HepG2 (cell line): ENCODE results near the gene PPIG. TPM values are rescaled to one million over a fixed set of nuclear protein-coding genes. Genes with fewer than 3 reads are reported as not detected.

Source experiments
- FOXA1 ChIP-seq, 2 experiments: fragments of 450-650 bp in 1 of 2; sonication (generic) in 1 of 2; formaldehyde crosslinking in 1 of 2; IDR thresholded peaks; 2 replicates each; pipeline versions ENCODE4 v1.4.0 to v1.6.1; 2016 to 2020; ENCODE audit warnings: missing genetic modification reagents in 1 of 2
- HMG20A ChIP-seq: IDR thresholded peaks from 2 replicates; pipeline ENCODE4 v1.6.1; 2016; ENCODE audit warnings: borderline replicate concordance
- IKZF4 ChIP-seq: sonication (generic); formaldehyde crosslinking; IDR thresholded peaks from 2 replicates; pipeline ENCODE4 v1.5.1; 2020; ENCODE audit warnings: borderline replicate concordance, mild to moderate bottlenecking, low read depth, missing genetic modification reagents; ENCODE audit errors: not compliant biosample characterization
- NAIF1 ChIP-seq: sonication (generic); formaldehyde crosslinking; IDR thresholded peaks from 2 replicates; pipeline ENCODE4 v1.5.0; 2020; ENCODE audit warnings: mild to moderate bottlenecking, missing genetic modification reagents, borderline replicate concordance
- POLR2A ChIP-seq, 2 experiments: IDR thresholded peaks; 2 replicates each; pipeline ENCODE4 v1.6.1; 2011; ENCODE audit warnings: low read depth in 2 of 2, low read length in 2 of 2, mild to moderate bottlenecking in 1 of 2, moderate library complexity in 1 of 2; ENCODE audit not compliant: insufficient read depth in 1 of 2
- RFXANK ChIP-seq: IDR thresholded peaks from 2 replicates; pipeline ENCODE4 v1.6.1; 2016
- SIN3A ChIP-seq: IDR thresholded peaks from 2 replicates; pipeline ENCODE4 v1.6.1; 2011; ENCODE audit warnings: low read depth, mild to moderate bottlenecking, control low read depth, low read length, borderline replicate concordance
- SOX13 ChIP-seq, 3 experiments: fragments of 450-650 bp in 1 of 3; sonication (generic) in 1 of 3; formaldehyde crosslinking in 1 of 3; IDR thresholded peaks in 2 of 3; conservative IDR thresholded peaks in 1 of 3; 2 replicates each; pipeline versions ENCODE4 v1.5.0 to v1.6.1; 2016 to 2020; ENCODE audit warnings: antibody characterized with exemption in 1 of 3, mild to moderate bottlenecking in 1 of 3, missing compliant biosample characterization in 1 of 3, missing genetic modification reagents in 1 of 3, moderate library complexity in 1 of 3
- TARDBP ChIP-seq: sonication (generic); formaldehyde crosslinking; IDR thresholded peaks from 2 replicates; pipeline ENCODE4 v1.8.0; 2022; ENCODE audit warnings: mild to moderate bottlenecking, missing genetic modification reagents
- ZNF292 ChIP-seq: sonication (generic); formaldehyde crosslinking; IDR thresholded peaks from 2 replicates; pipeline ENCODE4 v1.8.1; 2022; ENCODE audit warnings: mild to moderate bottlenecking, low read depth, missing genetic modification reagents, borderline replicate concordance
- ZNF703 ChIP-seq: sonication (generic); formaldehyde crosslinking; IDR thresholded peaks from 2 replicates; pipeline ENCODE4 v1.5.1; 2020; ENCODE audit warnings: missing genetic modification reagents, mild to moderate bottlenecking, moderate library complexity, borderline replicate concordance
- ZSCAN31 ChIP-seq: sonication (generic); formaldehyde crosslinking; IDR thresholded peaks from 2 replicates; pipeline ENCODE4 v1.5.0; 2020; ENCODE audit warnings: low read depth, mild to moderate bottlenecking, missing genetic modification reagents
- polyA plus RNA-seq, 8 experiments: library from polyadenylated mRNA; depleted of rRNA in 3 of 8; stranded (reverse) in 7 of 8; unstranded in 1 of 8; fragments of >200 nt; fragmentation: Illumina TruSeq in 4 of 8; extraction: Trizol in 4 of 8; gene quantifications; 2 replicates each; pipeline versions ENCODE4 v1.2.1 to v1.2.3, GENCODE V29; 2011 to 2016; ENCODE audit warnings: low read depth in 4 of 8, missing spikeins in 1 of 8, mixed read lengths in 1 of 8; ENCODE audit not compliant: insufficient read depth in 1 of 8
- total RNA-seq, 5 experiments: library from RNA; depleted of rRNA; stranded (reverse); fragments of >200 nt; fragmentation: Illumina TruSeq; extraction: Trizol; gene quantifications; 2 replicates each; pipeline ENCODE4 v1.2.3, GENCODE V29; 2016; ENCODE audit warnings: low read depth in 1 of 5
- TF ChIP-seq, protein P1 (sequence below): sonication (generic); formaldehyde crosslinking; IDR thresholded peaks from 2 replicates; pipeline ENCODE4 v1.8.0; 2022; ENCODE audit warnings: missing genetic modification reagents, mild to moderate bottlenecking, borderline replicate concordance
- TF ChIP-seq, protein P2 (sequence below): sonication (generic); formaldehyde crosslinking; conservative IDR thresholded peaks from 2 replicates; pipeline ENCODE4 v1.4.0; 2020; ENCODE audit warnings: missing genetic modification reagents
- TF ChIP-seq, protein P3 (sequence below): sonication (generic); formaldehyde crosslinking; conservative IDR thresholded peaks from 2 replicates; pipeline ENCODE4 v1.8.0; 2022; ENCODE audit warnings: mild to moderate bottlenecking, moderate library complexity, missing genetic modification reagents
- TF ChIP-seq, protein P4 (sequence below): IDR thresholded peaks from 2 replicates; pipeline ENCODE4 v1.6.1; 2012; ENCODE audit warnings: inconsistent platforms
- TF ChIP-seq, protein P5 (sequence below): sonication (generic); formaldehyde crosslinking; IDR thresholded peaks from 2 replicates; pipeline ENCODE4 v1.5.0; 2020; ENCODE audit warnings: mild to moderate bottlenecking, missing genetic modification reagents

Gene PPIG
- total and polyA plus RNA-seq, 2 of the 13 experiments (the other 11 are each of a cell fraction or from before 2014, with no cell fraction given): 31.3 to 81.0 TPM

DNA sequence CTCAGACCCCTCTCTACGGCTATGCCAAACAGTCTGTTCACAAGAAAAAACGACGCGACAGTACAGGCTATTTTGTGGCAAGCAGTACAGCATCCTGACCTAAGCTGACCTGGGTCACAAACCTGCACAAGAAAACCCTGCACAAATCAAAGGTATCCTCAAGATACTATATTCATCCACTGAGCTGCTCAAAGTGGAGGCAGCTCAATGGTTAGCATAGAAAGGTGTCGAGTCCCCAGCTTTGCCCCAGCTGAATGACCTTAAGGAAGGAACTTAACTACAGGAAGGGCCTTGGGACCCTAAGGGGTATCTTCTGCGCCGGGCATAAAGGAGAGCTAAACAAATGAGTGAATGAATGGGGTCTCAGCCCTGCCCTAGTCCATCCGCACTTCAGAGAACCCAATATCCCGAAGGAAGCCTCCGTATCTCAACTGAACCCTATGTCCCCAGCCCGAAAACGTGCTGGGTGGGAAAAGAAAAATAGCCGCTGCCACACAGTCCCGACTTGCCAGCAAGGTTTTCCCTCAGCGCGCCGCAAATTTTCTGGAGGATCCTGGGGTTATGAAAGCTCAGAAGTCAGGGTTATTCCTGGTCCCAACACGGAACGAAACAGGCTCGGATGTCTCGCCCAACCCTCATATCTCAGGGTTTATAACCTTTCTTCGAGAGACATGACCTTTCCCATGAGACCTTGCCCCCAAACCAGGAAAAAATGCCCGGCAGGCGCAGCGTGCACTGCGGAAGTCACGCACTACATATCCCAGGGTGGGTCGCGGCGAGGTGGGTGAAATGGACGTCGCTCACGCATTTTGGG, 10.8 kb upstream of the PPIG start, which contains the start of gene FASTKD1 (continued):
- peak; percentile 84 for TF ChIP-seq ZSCAN31 (CRISPR knock-in tag)
- TF ChIP-seq, protein P1, sequence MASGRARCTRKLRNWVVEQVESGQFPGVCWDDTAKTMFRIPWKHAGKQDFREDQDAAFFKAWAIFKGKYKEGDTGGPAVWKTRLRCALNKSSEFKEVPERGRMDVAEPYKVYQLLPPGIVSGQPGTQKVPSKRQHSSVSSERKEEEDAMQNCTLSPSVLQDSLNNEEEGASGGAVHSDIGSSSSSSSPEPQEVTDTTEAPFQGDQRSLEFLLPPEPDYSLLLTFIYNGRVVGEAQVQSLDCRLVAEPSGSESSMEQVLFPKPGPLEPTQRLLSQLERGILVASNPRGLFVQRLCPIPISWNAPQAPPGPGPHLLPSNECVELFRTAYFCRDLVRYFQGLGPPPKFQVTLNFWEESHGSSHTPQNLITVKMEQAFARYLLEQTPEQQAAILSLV (CRISPR knock-in tag): peak; percentile 86
- TF ChIP-seq ZNF703: no peak
- peak; percentile 73 for TF ChIP-seq IKZF4
- peak; percentile 83 for TF ChIP-seq HMG20A (CRISPR knock-in tag)
- TF ChIP-seq FOXA1 (IDR thresholded peaks at IDR 0.05): no peak
- TF ChIP-seq FOXA1 (CRISPR knock-in tag; IDR thresholded peaks at IDR 0.05): peak; percentile 58; the same call in 1 of the 2 replicates
- TF ChIP-seq, protein P2, sequence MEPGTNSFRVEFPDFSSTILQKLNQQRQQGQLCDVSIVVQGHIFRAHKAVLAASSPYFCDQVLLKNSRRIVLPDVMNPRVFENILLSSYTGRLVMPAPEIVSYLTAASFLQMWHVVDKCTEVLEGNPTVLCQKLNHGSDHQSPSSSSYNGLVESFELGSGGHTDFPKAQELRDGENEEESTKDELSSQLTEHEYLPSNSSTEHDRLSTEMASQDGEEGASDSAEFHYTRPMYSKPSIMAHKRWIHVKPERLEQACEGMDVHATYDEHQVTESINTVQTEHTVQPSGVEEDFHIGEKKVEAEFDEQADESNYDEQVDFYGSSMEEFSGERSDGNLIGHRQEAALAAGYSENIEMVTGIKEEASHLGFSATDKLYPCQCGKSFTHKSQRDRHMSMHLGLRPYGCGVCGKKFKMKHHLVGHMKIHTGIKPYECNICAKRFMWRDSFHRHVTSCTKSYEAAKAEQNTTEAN: peak; percentile 56; the same call in 1 of the 2 replicates
- no peak for TF ChIP-seq SOX13 (IDR thresholded peaks at IDR 0.05)
- TF ChIP-seq SOX13 (CRISPR knock-in tag; conservative IDR thresholded peaks at IDR 0.05 in 1 of 2, IDR thresholded peaks at IDR 0.05 in 1 of 2): peak in 1 of 2 experiments; percentile 79; a peak in 2 of 4 replicates
- TF ChIP-seq, protein P3, sequence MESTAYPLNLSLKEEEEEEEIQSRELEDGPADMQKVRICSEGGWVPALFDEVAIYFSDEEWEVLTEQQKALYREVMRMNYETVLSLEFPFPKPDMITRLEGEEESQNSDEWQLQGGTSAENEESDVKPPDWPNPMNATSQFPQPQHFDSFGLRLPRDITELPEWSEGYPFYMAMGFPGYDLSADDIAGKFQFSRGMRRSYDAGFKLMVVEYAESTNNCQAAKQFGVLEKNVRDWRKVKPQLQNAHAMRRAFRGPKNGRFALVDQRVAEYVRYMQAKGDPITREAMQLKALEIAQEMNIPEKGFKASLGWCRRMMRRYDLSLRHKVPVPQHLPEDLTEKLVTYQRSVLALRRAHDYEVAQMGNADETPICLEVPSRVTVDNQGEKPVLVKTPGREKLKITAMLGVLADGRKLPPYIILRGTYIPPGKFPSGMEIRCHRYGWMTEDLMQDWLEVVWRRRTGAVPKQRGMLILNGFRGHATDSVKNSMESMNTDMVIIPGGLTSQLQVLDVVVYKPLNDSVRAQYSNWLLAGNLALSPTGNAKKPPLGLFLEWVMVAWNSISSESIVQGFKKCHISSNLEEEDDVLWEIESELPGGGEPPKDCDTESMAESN: peak; percentile 95
- TF ChIP-seq SIN3A: peak; percentile 91
- peak; percentile 42 to 72; a peak in 3 of 4 replicates for TF ChIP-seq POLR2A (IDR thresholded peaks at IDR 0.05; ENCODE audit: insufficient read depth in 1 of 2, low read depth in 2 of 2, low read length in 2 of 2)
- TF ChIP-seq, protein P4, sequence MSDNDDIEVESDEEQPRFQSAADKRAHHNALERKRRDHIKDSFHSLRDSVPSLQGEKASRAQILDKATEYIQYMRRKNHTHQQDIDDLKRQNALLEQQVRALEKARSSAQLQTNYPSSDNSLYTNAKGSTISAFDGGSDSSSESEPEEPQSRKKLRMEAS: peak; percentile 94
- TF ChIP-seq RFXANK (CRISPR knock-in tag): peak; percentile 83; the same call in 1 of the 2 replicates
- TF ChIP-seq ZNF292 (CRISPR knock-in tag): no peak
- TF ChIP-seq NAIF1: peak; percentile 92
- TF ChIP-seq TARDBP (CRISPR knock-in tag): peak; percentile 99
- TF ChIP-seq, protein P5, sequence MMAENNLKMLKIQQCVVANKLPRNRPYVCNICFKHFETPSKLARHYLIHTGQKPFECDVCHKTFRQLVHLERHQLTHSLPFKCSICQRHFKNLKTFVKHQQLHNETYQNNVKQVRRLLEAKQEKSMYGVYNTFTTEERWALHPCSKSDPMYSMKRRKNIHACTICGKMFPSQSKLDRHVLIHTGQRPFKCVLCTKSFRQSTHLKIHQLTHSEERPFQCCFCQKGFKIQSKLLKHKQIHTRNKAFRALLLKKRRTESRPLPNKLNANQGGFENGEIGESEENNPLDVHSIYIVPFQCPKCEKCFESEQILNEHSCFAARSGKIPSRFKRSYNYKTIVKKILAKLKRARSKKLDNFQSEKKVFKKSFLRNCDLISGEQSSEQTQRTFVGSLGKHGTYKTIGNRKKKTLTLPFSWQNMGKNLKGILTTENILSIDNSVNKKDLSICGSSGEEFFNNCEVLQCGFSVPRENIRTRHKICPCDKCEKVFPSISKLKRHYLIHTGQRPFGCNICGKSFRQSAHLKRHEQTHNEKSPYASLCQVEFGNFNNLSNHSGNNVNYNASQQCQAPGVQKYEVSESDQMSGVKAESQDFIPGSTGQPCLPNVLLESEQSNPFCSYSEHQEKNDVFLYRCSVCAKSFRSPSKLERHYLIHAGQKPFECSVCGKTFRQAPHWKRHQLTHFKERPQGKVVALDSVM (CRISPR knock-in tag): no peak
